ENCODE results near the gene TIGD4. TPM values are rescaled to one million over a fixed set of nuclear protein-coding genes. Genes with fewer than 3 reads are reported as not detected.

The TIGD4 gene
- total RNA-seq, 1 donor = 0.27 TPM

- H3K4me3 ChIP-seq (ENCODE audit: low read depth, low read length) = no peak overlapping the region
- no peak for TF ChIP-seq CTCF (IDR thresholded peaks at IDR 0.05; ENCODE audit: insufficient read depth, low read length)
- no peak for DNase-seq (ENCODE audit: low read depth)
Measured at GRCh38 chr4:152728343-152728742, 51.2 kb downstream of the TIGD4 start.

GRCh38 chr4:152727784-152728183 lies 51.7 kb downstream of the TIGD4 start:
- no peak overlapping the region for H3K4me3 ChIP-seq (ENCODE audit: low read depth, low read length)
- no peak for DNase-seq (ENCODE audit: low read depth)
- TF ChIP-seq CTCF (IDR thresholded peaks at IDR 0.05; ENCODE audit: insufficient read depth, low read length) = no peak

- no peak for TF ChIP-seq CTCF (IDR thresholded peaks at IDR 0.05; ENCODE audit: insufficient read depth, low read length)
- DNase-seq (ENCODE audit: low read depth) = no peak
- no peak overlapping the region for H3K4me3 ChIP-seq (ENCODE audit: low read depth, low read length)
Measured at GRCh38 chr4:152724494-152724893, 55.0 kb downstream of the TIGD4 start.

GRCh38 chr4:152723236-152723635 lies 56.3 kb downstream of the TIGD4 start:
- H3K4me3 ChIP-seq (ENCODE audit: low read depth, low read length) = no peak overlapping the region
- no peak for DNase-seq (ENCODE audit: low read depth)
- TF ChIP-seq CTCF (IDR thresholded peaks at IDR 0.05; ENCODE audit: insufficient read depth, low read length) = no peak

GRCh38 chr4:152719801-152720556 lies 59.6 kb downstream of the TIGD4 start:
- no peak overlapping the region for H3K4me3 ChIP-seq (ENCODE audit: low read depth, low read length)
- TF ChIP-seq CTCF (IDR thresholded peaks at IDR 0.05; ENCODE audit: insufficient read depth, low read length) = no peak
- no peak for DNase-seq (ENCODE audit: low read depth)

Other genes starting within 250 kb of the TIGD4 start
- 59.7 and 77.0 TPM in 2 replicates for gene FBXW7, start 243.6 kb downstream of the TIGD4 start, total RNA-seq (ENCODE audit: low replicate concordance)
- gene TMEM154, start 99.7 kb downstream of the TIGD4 start, total RNA-seq (ENCODE audit: low replicate concordance) = 5.5 and 15.5 TPM in 2 replicates
- gene ARFIP1, start 224 bp upstream of the TIGD4 start, total RNA-seq (ENCODE audit: low replicate concordance) = 55.5 and 66.6 TPM in 2 replicates
- gene FHDC1, start 156.6 kb upstream of the TIGD4 start, total RNA-seq (ENCODE audit: low replicate concordance) = 0.09 and 0.16 TPM in 2 replicates